Measurements from ENCODE around the gene TRDN.

DNA sequence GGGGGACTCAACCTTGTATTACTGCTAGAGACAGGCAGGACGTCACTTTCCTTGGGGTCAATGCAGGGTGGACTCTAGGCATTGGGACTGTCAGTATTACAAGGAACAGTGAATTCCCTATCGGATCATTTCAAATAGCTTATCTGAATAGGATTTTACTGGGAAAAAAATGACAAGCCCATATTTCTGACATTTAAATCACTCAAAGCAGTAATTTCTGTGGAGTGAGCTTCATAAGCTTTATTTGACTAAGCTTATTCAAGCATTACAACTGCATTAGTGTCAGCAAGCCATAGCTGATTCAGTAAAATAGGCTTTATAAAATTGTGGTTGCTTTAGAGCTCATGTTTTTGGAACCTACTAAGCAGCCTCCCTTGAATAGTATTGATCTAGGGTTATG is 44.3 kb downstream of the TRDN start:
- no peak for TF ChIP-seq CTCF (IDR thresholded peaks at IDR 0.05)
- TF ChIP-seq POLR2A (IDR thresholded peaks at IDR 0.05), result no peak
